HG02973 (cell line): ENCODE measurements around the gene ZNF33B.
"Not testable (repeated sequence)": the region's sequence is repeated elsewhere in the genome, so short reads cannot be mapped to it uniquely, and the experiment has no call there.

Source experiments
- ATAC-seq: cut with Tn5 transposase; IDR thresholded peaks from one replicate; pipeline ENCODE4 v1.9.1; 2021; ENCODE audit warnings: moderate library complexity; ENCODE audit not compliant: unreplicated experiment

ZNF33B gene

GRCh38 chr10:42618424-42618823 lies 19.9 kb downstream of the ZNF33B start:
- ATAC-seq = no peak

GRCh38 chr10:42615419-42615818 lies 23.0 kb downstream of the ZNF33B start:
- ATAC-seq = no peak

GRCh38 chr10:42609872-42610271 lies 28.5 kb downstream of the ZNF33B start:
- no peak for ATAC-seq

- ATAC-seq = no peak
Observed at GRCh38 chr10:42598249-42598873, 40.0 kb downstream of the ZNF33B start.

- ATAC-seq = no peak
Observed at GRCh38 chr10:42596196-42596595, 42.2 kb downstream of the ZNF33B start.

- no peak for ATAC-seq
Observed at GRCh38 chr10:42594246-42594650, 44.1 kb downstream of the ZNF33B start.

GRCh38 chr10:42593284-42593683 lies 45.1 kb downstream of the ZNF33B start:
- ATAC-seq = no peak

- ATAC-seq = no peak
Observed at GRCh38 chr10:42583828-42584227, 54.5 kb downstream of the ZNF33B start.

- no peak for ATAC-seq
Observed at GRCh38 chr10:42578019-42578418, 60.4 kb downstream of the ZNF33B start.

- no peak for ATAC-seq
Observed at GRCh38 chr10:42576338-42576737, 62.0 kb downstream of the ZNF33B start.

- ATAC-seq = no peak
Observed at GRCh38 chr10:42574336-42574735, 64.0 kb downstream of the ZNF33B start.

GRCh38 chr10:42556931-42557330 lies 81.4 kb downstream of the ZNF33B start:
- ATAC-seq = no peak

GRCh38 chr10:42553576-42553975 lies 84.8 kb downstream of the ZNF33B start:
- ATAC-seq = not testable (repeated sequence)

- ATAC-seq = peak; percentile 16
Observed at GRCh38 chr10:42553064-42553407, 85.3 kb downstream of the ZNF33B start.

- peak; percentile 95 for ATAC-seq
Observed at GRCh38 chr10:42552188-42553063, 85.9 kb downstream of the ZNF33B start.

- no peak for ATAC-seq
Observed at GRCh38 chr10:42551582-42552187, 86.7 kb downstream of the ZNF33B start.

GRCh38 chr10:42549851-42550250 lies 88.5 kb downstream of the ZNF33B start:
- ATAC-seq = no peak

- ATAC-seq = no peak
Observed at GRCh38 chr10:42548254-42548653, 90.1 kb downstream of the ZNF33B start.

- no peak for ATAC-seq
Observed at GRCh38 chr10:42544945-42545344, 93.4 kb downstream of the ZNF33B start.

- no peak for ATAC-seq
Observed at GRCh38 chr10:42543840-42544372, 94.5 kb downstream of the ZNF33B start.
